ENCODE results near the gene PECR.

Gene PECR

DNA sequence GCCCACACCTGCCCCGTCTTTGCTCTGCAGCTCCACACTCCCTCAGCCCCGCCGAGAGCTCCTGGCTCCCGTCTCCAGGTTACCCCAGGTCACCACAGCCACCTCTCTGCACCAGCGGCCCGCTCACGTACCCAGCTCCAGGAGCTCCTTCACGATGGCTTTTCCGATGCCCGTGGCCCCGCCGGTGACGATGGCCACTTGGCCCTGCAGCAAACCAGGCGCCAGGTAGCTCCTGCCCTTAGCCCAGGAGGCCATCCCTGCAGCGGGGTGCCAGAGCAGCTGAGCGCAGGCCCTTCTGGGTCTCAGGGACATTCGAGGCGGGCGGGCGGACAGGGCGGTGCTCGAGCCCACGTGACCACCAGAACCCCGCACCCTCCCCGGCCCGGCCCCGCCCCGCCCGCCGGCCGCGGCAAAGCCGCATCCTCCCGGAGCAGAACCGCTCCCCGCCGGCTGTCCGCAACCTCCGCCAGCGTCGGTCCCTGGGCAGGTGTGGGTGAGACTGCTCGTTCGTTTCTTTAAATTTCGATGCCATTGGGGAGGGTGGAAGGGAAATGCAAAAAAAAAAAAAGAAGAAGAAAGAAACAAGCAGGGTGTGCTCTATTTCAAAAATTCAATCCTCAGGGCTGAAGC is at the start of gene PECR, which contains the start of gene TMEM169:
Gene PECR, minus strand, starts transcription at position 323 of the 630 bp plus-strand sequence. Its CDS starts 68 bp downstream, at position 255.
Gene TMEM169, plus strand, starts transcription at position 433 of the 630 bp plus-strand sequence. CDS start 14,045 bp downstream, outside the sequence.
- H3K27me3 ChIP-seq (ENCODE audit: insufficient read depth, insufficient read length) = peaks cover 4% of the 10 kb centered on the region
- H3K9ac ChIP-seq (ENCODE audit: insufficient read length, low read depth) = peak within 1 kb of the TSS; percentile 99
- H3K4me3 ChIP-seq (ENCODE audit: insufficient read length, low read depth) = peak within 1 kb of the TSS; percentile 93
- H3K36me3 ChIP-seq (ENCODE audit: insufficient read depth, insufficient read length, low read length) = no peaks in the 10 kb centered on the region
- peaks cover 7% of the 10 kb centered on the region for H3K4me1 ChIP-seq (ENCODE audit: insufficient read depth, insufficient read length)
- peak; percentile 57 for DNase-seq (ENCODE audit: low read depth, low spot score)
- no peaks in the 10 kb centered on the region for H3K9me3 ChIP-seq (ENCODE audit: insufficient read depth, low read length)
- TF ChIP-seq YY1 (IDR thresholded peaks at IDR 0.05; ENCODE audit: insufficient read depth, insufficient read length) (no peak), SUZ12 (IDR thresholded peaks at IDR 0.05; ENCODE audit: extremely low read depth, insufficient read depth, insufficient read length) (no peak), ZNF274 (IDR thresholded peaks at IDR 0.05; ENCODE audit: low read depth, low read length) (no peak)

DNA sequence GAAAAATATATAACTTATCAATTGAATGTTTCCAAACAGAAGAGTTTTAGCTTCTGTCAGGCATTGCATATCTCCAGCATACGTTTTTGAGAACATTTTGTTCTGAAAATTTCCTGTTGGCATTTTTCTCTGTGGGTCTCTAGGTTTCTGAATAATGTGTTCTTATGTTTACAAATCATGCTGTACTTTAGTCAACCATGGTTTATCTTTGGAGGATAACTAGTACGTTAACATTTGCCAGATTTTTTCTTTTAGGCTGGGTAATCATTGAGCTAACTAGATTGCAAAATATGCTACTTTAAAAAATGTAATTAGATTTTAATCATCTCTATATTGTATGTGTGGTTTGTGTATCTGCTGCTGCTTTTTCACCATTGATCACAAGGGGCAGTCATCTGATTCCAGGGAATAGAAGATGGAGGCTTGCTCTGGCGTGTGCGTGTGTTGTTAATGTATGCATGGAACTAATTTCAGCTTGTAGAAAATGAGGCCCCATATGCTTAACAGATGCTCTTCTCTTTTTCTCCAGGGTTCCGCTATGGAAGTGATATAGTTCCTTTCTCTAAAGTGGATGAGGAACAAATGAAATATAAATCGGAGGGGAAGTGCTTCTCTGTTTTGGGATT is 48.9 kb upstream of the PECR start:
- TF ChIP-seq ZNF274 (IDR thresholded peaks at IDR 0.05; ENCODE audit: low read depth, low read length) (no peak), SUZ12 (IDR thresholded peaks at IDR 0.05; ENCODE audit: extremely low read depth, insufficient read depth, insufficient read length) (no peak), YY1 (IDR thresholded peaks at IDR 0.05; ENCODE audit: insufficient read depth, insufficient read length) (no peak)
- Histone ChIP-seq H3K4me1 (ENCODE audit: insufficient read depth, insufficient read length) (peaks cover 2% of the 10 kb centered on the region), H3K9me3 (ENCODE audit: insufficient read depth, low read length) (no peaks in the 10 kb centered on the region), H3K36me3 (ENCODE audit: insufficient read depth, insufficient read length, low read length) (peaks cover 96% of the 10 kb centered on the region), H3K27me3 (ENCODE audit: insufficient read depth, insufficient read length) (no peaks in the 10 kb centered on the region), H3K4me3 (ENCODE audit: insufficient read length, low read depth) (no peak overlapping the region), H3K9ac (ENCODE audit: insufficient read length, low read depth) (no peak overlapping the region)
- DNase-seq (ENCODE audit: low read depth, low spot score) = no peak

DNA sequence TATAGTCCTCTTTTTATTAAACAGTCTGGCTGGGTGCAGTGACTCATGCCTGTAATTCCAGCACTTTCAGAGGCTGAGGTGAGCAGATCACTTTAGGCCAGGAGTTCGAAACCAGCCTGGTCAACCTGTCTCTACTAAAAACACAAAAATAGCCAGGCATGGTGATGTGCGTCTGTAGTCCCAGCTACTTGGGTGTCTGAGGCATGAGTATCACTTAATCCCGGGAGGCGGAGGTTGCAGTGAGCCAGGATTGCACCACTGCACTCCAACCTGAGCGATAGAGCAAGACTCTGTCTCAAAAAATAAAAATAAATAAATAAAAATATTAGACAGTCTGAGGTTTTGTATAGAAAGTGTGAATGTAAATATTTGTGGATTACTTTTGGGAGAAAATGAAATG is 45.3 kb upstream of the PECR start:
- DNase-seq (ENCODE audit: low read depth, low spot score) = no peak
- H3K4me3 ChIP-seq (ENCODE audit: insufficient read length, low read depth) = no peak overlapping the region
- no peak overlapping the region for H3K9ac ChIP-seq (ENCODE audit: insufficient read length, low read depth)
- no peaks in the 10 kb centered on the region for H3K9me3 ChIP-seq (ENCODE audit: insufficient read depth, low read length)
- H3K4me1 ChIP-seq (ENCODE audit: insufficient read depth, insufficient read length) = peaks cover 2% of the 10 kb centered on the region
- H3K36me3 ChIP-seq (ENCODE audit: insufficient read depth, insufficient read length, low read length) = peaks cover 94% of the 10 kb centered on the region
- no peak for TF ChIP-seq ZNF274 (IDR thresholded peaks at IDR 0.05; ENCODE audit: low read depth, low read length)
- TF ChIP-seq SUZ12 (IDR thresholded peaks at IDR 0.05; ENCODE audit: extremely low read depth, insufficient read depth, insufficient read length) = no peak
- no peak for TF ChIP-seq YY1 (IDR thresholded peaks at IDR 0.05; ENCODE audit: insufficient read depth, insufficient read length)
- no peaks in the 10 kb centered on the region for H3K27me3 ChIP-seq (ENCODE audit: insufficient read depth, insufficient read length)

GRCh38 chr2:216121255-216121654 is 39.6 kb upstream of the PECR start:
- peaks cover 97% of the 10 kb centered on the region for H3K36me3 ChIP-seq (ENCODE audit: insufficient read depth, insufficient read length, low read length)
- H3K4me1 ChIP-seq (ENCODE audit: insufficient read depth, insufficient read length) = no peaks in the 10 kb centered on the region
- no peaks in the 10 kb centered on the region for H3K9me3 ChIP-seq (ENCODE audit: insufficient read depth, low read length)
- H3K27me3 ChIP-seq (ENCODE audit: insufficient read depth, insufficient read length) = no peaks in the 10 kb centered on the region
- H3K9ac ChIP-seq (ENCODE audit: insufficient read length, low read depth) = no peak overlapping the region
- no peak overlapping the region for H3K4me3 ChIP-seq (ENCODE audit: insufficient read length, low read depth)
- TF ChIP-seq YY1 (IDR thresholded peaks at IDR 0.05; ENCODE audit: insufficient read depth, insufficient read length) (no peak), SUZ12 (IDR thresholded peaks at IDR 0.05; ENCODE audit: extremely low read depth, insufficient read depth, insufficient read length) (no peak), ZNF274 (IDR thresholded peaks at IDR 0.05; ENCODE audit: low read depth, low read length) (no peak)
- DNase-seq (ENCODE audit: low read depth, low spot score) = no peak

- no peaks in the 10 kb centered on the region for H3K4me1 ChIP-seq (ENCODE audit: insufficient read depth, insufficient read length)
These were observed 38.4 kb upstream of the PECR start for GRCh38 chr2:216119986-216120385.

DNA sequence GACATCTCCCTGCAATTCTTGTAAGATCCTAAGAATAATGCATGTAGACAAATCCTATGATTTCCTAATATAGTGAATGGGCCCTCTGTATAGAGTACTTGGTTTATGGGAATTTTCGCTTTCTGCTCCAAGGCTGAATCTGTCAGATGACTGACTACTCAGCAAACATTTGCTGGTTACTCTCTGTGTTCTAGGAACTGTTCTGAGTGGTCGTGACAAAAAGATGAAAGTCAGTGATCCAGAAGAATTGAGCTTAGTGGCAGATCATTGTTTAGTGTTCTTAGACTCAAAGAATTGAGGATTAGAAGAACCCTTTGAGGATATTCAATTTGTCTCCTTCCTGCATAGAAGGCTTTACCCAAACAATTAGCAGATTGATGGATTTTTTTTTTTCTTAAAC is 37.5 kb upstream of the PECR start:
- no peak for DNase-seq (ENCODE audit: low read depth, low spot score)
- no peaks in the 10 kb centered on the region for H3K9me3 ChIP-seq (ENCODE audit: insufficient read depth, low read length)
- H3K27me3 ChIP-seq (ENCODE audit: insufficient read depth, insufficient read length) = no peaks in the 10 kb centered on the region
- H3K4me3 ChIP-seq (ENCODE audit: insufficient read length, low read depth) = no peak overlapping the region
- TF ChIP-seq SUZ12 (IDR thresholded peaks at IDR 0.05; ENCODE audit: extremely low read depth, insufficient read depth, insufficient read length) (no peak), ZNF274 (IDR thresholded peaks at IDR 0.05; ENCODE audit: low read depth, low read length) (no peak), YY1 (IDR thresholded peaks at IDR 0.05; ENCODE audit: insufficient read depth, insufficient read length) (no peak)
- H3K36me3 ChIP-seq (ENCODE audit: insufficient read depth, insufficient read length, low read length) = peaks cover 93% of the 10 kb centered on the region
- H3K9ac ChIP-seq (ENCODE audit: insufficient read length, low read depth) = no peak overlapping the region
- no peaks in the 10 kb centered on the region for H3K4me1 ChIP-seq (ENCODE audit: insufficient read depth, insufficient read length)

More at GRCh38 chr2:216119986-216120385, 38.4 kb upstream of the PECR start:
- peaks cover 97% of the 10 kb centered on the region for H3K36me3 ChIP-seq (ENCODE audit: insufficient read depth, insufficient read length, low read length)
- H3K4me3 ChIP-seq (ENCODE audit: insufficient read length, low read depth) = no peak overlapping the region
- DNase-seq (ENCODE audit: low read depth, low spot score) = no peak
- H3K9me3 ChIP-seq (ENCODE audit: insufficient read depth, low read length) = no peaks in the 10 kb centered on the region
- TF ChIP-seq ZNF274 (IDR thresholded peaks at IDR 0.05; ENCODE audit: low read depth, low read length) = no peak
- TF ChIP-seq YY1 (IDR thresholded peaks at IDR 0.05; ENCODE audit: insufficient read depth, insufficient read length) = no peak
- no peak for TF ChIP-seq SUZ12 (IDR thresholded peaks at IDR 0.05; ENCODE audit: extremely low read depth, insufficient read depth, insufficient read length)
- H3K27me3 ChIP-seq (ENCODE audit: insufficient read depth, insufficient read length) = no peaks in the 10 kb centered on the region
- no peak overlapping the region for H3K9ac ChIP-seq (ENCODE audit: insufficient read length, low read depth)

DNA sequence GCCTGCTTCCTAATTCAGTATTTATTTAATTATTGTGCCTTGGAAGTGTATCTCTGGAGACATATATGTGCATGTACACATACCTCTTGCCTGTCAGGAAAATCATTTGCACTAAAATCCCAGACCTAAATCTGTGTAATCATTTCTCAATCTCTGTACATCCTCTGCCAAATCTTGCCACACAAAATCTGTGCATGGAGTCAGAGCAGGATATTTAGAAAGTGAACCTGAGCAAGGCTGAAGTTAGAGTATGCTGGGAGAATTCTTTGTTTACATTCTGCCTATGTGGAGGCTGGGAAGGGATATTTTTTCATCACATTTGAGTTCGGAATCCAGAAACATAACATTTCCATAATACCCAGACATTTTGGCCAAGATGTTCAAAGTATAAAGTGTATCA is 36.9 kb upstream of the PECR start:
- H3K36me3 ChIP-seq (ENCODE audit: insufficient read depth, insufficient read length, low read length) = peaks cover 96% of the 10 kb centered on the region
- TF ChIP-seq YY1 (IDR thresholded peaks at IDR 0.05; ENCODE audit: insufficient read depth, insufficient read length) (no peak), ZNF274 (IDR thresholded peaks at IDR 0.05; ENCODE audit: low read depth, low read length) (no peak), SUZ12 (IDR thresholded peaks at IDR 0.05; ENCODE audit: extremely low read depth, insufficient read depth, insufficient read length) (no peak)
- H3K27me3 ChIP-seq (ENCODE audit: insufficient read depth, insufficient read length) = no peaks in the 10 kb centered on the region
- no peaks in the 10 kb centered on the region for H3K4me1 ChIP-seq (ENCODE audit: insufficient read depth, insufficient read length)
- no peak overlapping the region for H3K4me3 ChIP-seq (ENCODE audit: insufficient read length, low read depth)
- DNase-seq (ENCODE audit: low read depth, low spot score) = no peak
- H3K9me3 ChIP-seq (ENCODE audit: insufficient read depth, low read length) = no peaks in the 10 kb centered on the region
- H3K9ac ChIP-seq (ENCODE audit: insufficient read length, low read depth) = no peak overlapping the region
